ENCODE measurements around the gene MZB1.

Gene MZB1

DNA sequence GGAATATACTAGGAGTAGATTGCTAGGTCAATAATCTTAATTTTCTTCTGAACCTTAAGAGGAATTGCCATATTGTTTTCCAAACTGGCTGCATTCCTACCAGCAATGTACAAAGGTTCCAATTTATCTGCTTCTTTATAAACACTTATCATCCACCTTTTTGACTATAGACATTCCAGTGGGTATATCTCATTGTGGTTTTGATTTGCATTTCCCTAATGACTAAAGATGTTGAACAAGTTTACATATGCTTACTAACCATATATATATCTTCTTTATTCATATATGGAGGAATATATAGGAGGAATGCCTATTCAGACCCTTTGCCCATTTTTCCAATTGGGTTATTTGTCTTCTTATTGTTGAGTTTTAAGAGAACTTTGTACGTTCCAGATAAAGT lies 42.0 kb upstream of the MZB1 start:
- H2AFZ ChIP-seq = no peak overlapping the region
- no peak overlapping the region for H3K9ac ChIP-seq
- no peaks in the 10 kb centered on the region for H3K27me3 ChIP-seq (ENCODE audit: control insufficient read depth, insufficient read depth, low read length)
- H3K9me3 ChIP-seq (ENCODE audit: control insufficient read depth, low read length) = no peaks in the 10 kb centered on the region
- H3K4me1 ChIP-seq = no peaks in the 10 kb centered on the region
- no peaks in the 10 kb centered on the region for H3K79me2 ChIP-seq
- H3K27ac ChIP-seq = no peak overlapping the region
- no peak for TF ChIP-seq CTCF (IDR thresholded peaks at IDR 0.05)
- no peak overlapping the region for H3K4me3 ChIP-seq (ENCODE audit: low read depth, low read length)
- no peaks in the 10 kb centered on the region for H3K36me3 ChIP-seq (ENCODE audit: control insufficient read depth, insufficient read depth, low read length)
- no peak overlapping the region for H3K4me2 ChIP-seq (ENCODE audit: low read length)

GRCh38 chr5:139430015-139430414 lies 40.3 kb upstream of the MZB1 start:
- no peaks in the 10 kb centered on the region for H3K36me3 ChIP-seq (ENCODE audit: control insufficient read depth, insufficient read depth, low read length)
- H3K4me1 ChIP-seq = no peaks in the 10 kb centered on the region
- H3K27me3 ChIP-seq (ENCODE audit: control insufficient read depth, insufficient read depth, low read length) = no peaks in the 10 kb centered on the region
- no peak overlapping the region for H3K27ac ChIP-seq
- H3K79me2 ChIP-seq = no peaks in the 10 kb centered on the region
- no peaks in the 10 kb centered on the region for H3K9me3 ChIP-seq (ENCODE audit: control insufficient read depth, low read length)
- no peak for TF ChIP-seq CTCF (IDR thresholded peaks at IDR 0.05)
- H2AFZ ChIP-seq = no peak overlapping the region
- H3K9ac ChIP-seq = no peak overlapping the region
- H3K4me3 ChIP-seq (ENCODE audit: low read depth, low read length) = no peak overlapping the region
- no peak overlapping the region for H3K4me2 ChIP-seq (ENCODE audit: low read length)

DNA sequence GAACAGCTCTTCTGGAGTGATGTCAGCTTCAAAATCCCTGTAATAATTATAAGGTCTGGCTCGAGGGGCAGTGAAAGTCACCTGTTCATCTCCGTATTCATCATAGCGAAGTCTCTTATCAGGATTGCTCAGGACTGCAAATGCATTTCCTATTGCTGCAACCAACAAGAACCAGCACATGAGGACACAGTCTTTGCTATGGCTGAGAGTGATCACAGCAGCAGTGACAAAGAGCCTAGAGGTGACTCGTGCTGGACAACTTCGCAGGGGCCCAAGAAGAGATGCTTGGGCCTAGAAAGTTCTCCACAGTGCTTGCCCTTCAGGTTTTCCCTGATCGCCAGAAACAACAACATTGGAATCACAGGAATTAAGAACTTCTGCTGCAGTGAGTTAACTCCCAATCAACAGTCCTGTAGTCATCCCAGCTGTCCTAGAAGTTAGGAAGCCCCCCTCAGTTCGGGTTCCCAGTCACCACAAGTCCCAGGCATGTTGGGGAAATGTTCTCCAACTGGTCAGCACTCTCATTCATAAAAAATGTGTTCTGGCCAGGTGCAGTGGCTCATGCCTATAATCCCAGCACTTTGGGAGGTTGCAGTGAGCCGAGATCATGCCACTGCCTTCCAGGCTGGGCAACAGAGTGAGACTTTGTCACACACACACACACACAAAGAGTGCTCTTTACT lies 36.6 kb upstream of the MZB1 start:
- H3K27ac ChIP-seq = no peak overlapping the region
- no peak overlapping the region for H3K4me3 ChIP-seq (ENCODE audit: low read depth, low read length)
- no peak for TF ChIP-seq CTCF (IDR thresholded peaks at IDR 0.05)
- H3K9ac ChIP-seq = no peak overlapping the region
- no peaks in the 10 kb centered on the region for H3K9me3 ChIP-seq (ENCODE audit: control insufficient read depth, low read length)
- H3K4me2 ChIP-seq (ENCODE audit: low read length) = no peak overlapping the region
- no peak overlapping the region for H2AFZ ChIP-seq
- no peaks in the 10 kb centered on the region for H3K27me3 ChIP-seq (ENCODE audit: control insufficient read depth, insufficient read depth, low read length)
- no peaks in the 10 kb centered on the region for H3K4me1 ChIP-seq
- H3K79me2 ChIP-seq = no peaks in the 10 kb centered on the region
- H3K36me3 ChIP-seq (ENCODE audit: control insufficient read depth, insufficient read depth, low read length) = no peaks in the 10 kb centered on the region

GRCh38 chr5:139425497-139425896 lies 35.8 kb upstream of the MZB1 start:
- H3K9ac ChIP-seq = no peak overlapping the region
- no peak for TF ChIP-seq CTCF (IDR thresholded peaks at IDR 0.05)
- H3K27ac ChIP-seq = no peak overlapping the region
- no peak overlapping the region for H3K4me3 ChIP-seq (ENCODE audit: low read depth, low read length)
- no peak overlapping the region for H3K4me2 ChIP-seq (ENCODE audit: low read length)
- H3K36me3 ChIP-seq (ENCODE audit: control insufficient read depth, insufficient read depth, low read length) = no peaks in the 10 kb centered on the region
- no peaks in the 10 kb centered on the region for H3K4me1 ChIP-seq
- H3K79me2 ChIP-seq = no peaks in the 10 kb centered on the region
- no peak overlapping the region for H2AFZ ChIP-seq
- H3K27me3 ChIP-seq (ENCODE audit: control insufficient read depth, insufficient read depth, low read length) = no peaks in the 10 kb centered on the region
- no peaks in the 10 kb centered on the region for H3K9me3 ChIP-seq (ENCODE audit: control insufficient read depth, low read length)

DNA sequence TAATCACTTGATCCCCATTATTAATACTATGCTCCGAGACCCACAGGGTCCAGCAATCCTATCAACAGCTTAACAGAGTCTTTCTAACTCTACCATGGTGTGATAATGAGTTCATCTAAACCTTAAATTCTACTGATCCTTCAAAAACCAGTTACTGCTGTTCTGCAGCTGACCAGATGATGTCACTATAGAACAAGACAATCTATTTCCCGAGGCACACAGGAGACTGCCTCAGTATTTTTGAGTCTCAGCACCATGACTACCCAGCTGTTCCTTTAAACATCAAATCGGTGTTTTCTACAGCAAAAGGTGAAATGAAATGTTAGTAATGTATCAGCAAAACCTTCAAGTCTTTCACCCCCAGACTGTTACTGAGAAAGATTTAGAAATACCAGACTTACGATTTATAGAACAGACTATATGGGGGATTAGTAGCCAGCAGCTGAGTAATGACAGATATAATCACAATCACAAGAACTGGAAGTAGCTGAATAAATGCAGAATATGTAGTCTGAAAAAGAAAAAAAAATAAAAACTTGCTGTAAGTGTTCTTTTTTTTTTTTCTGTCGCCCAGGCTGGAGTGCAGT lies 32.7 kb upstream of the MZB1 start:
- Histone ChIP-seq H3K4me3 (ENCODE audit: low read depth, low read length) (no peak overlapping the region), H3K36me3 (ENCODE audit: control insufficient read depth, insufficient read depth, low read length) (no peaks in the 10 kb centered on the region), H3K27me3 (ENCODE audit: control insufficient read depth, insufficient read depth, low read length) (no peaks in the 10 kb centered on the region), H3K27ac (no peak overlapping the region), H3K79me2 (no peaks in the 10 kb centered on the region), H3K4me1 (no peaks in the 10 kb centered on the region), H3K9ac (no peak overlapping the region), H3K9me3 (ENCODE audit: control insufficient read depth, low read length) (no peaks in the 10 kb centered on the region), H3K4me2 (ENCODE audit: low read length) (no peak overlapping the region), H2AFZ (no peak overlapping the region)
- peak; percentile 87 for TF ChIP-seq CTCF (IDR thresholded peaks at IDR 0.05)
